Measurements from ENCODE around the gene COTL1. TPM values are rescaled to one million over a fixed set of nuclear protein-coding genes. Genes with fewer than 3 reads are reported as not detected.

COTL1 gene
- total and polyA plus RNA-seq, 2 donors from 2014 or later: 122 to 136 TPM

GRCh38 chr16:84582958-84583516 is 34.8 kb downstream of the COTL1 start:
- FAIRE-seq: no peak
- TF ChIP-seq CTCF (IDR thresholded peaks at IDR 0.05; ENCODE audit: borderline replicate concordance, extremely low read depth, insufficient read depth): no peak
- H3K9ac ChIP-seq (ENCODE audit: low read length in 3 of 3): no peak overlapping the region

GRCh38 chr16:84581158-84581557 is 36.7 kb downstream of the COTL1 start:
- H3K36me3 ChIP-seq (ENCODE audit: control insufficient read depth in 2 of 3, insufficient read depth in 3 of 3, low read length in 3 of 3): peaks cover 0 to 5% (median 2%) of the 10 kb centered on the region in 3 donors
- H3K27me3 ChIP-seq (ENCODE audit: control insufficient read depth, insufficient read depth, low read length): no peaks in the 10 kb centered on the region
- TF ChIP-seq CTCF (IDR thresholded peaks at IDR 0.05; ENCODE audit: borderline replicate concordance, extremely low read depth, insufficient read depth): no peak
- intact Hi-C loops (cut with DNase I): no loop called here
- FAIRE-seq: no peak
- H3K4me3 ChIP-seq (ENCODE audit: low read length in 3 of 3): no peak overlapping the region
- peak in 2 of 5 donors; percentile 48 to 68 for DNase-seq
- no peak overlapping the region for H3K27ac ChIP-seq (ENCODE audit: low read depth in 2 of 2, low read length in 2 of 2)
- no peak overlapping the region for H3K9ac ChIP-seq (ENCODE audit: low read length in 3 of 3)
- H3K9me3 ChIP-seq (ENCODE audit: control insufficient read depth in 2 of 3, insufficient read depth in 1 of 3, low read length in 3 of 3): peaks cover 0 to 2% (median 0%) of the 10 kb centered on the region in 3 donors
- H3K4me1 ChIP-seq (ENCODE audit: control insufficient read depth in 2 of 3, insufficient read depth in 2 of 3, low read depth in 1 of 3, low read length in 3 of 3): peaks cover 0 to 24% (median 8%) of the 10 kb centered on the region in 3 donors

More at GRCh38 chr16:84582958-84583516, 34.8 kb downstream of the COTL1 start:
- no peak overlapping the region for H3K27ac ChIP-seq (ENCODE audit: low read depth in 2 of 2, low read length in 2 of 2)
- intact Hi-C loops (cut with DNase I): no loop called here
- no peak for DNase-seq
- peaks cover 0 to 24% (median 10%) of the 10 kb centered on the region in 3 donors for H3K4me1 ChIP-seq (ENCODE audit: control insufficient read depth in 2 of 3, insufficient read depth in 2 of 3, low read depth in 1 of 3, low read length in 3 of 3)
- H3K4me3 ChIP-seq (ENCODE audit: low read length in 3 of 3): no peak overlapping the region
- peaks cover 0 to 5% (median 2%) of the 10 kb centered on the region in 3 donors for H3K36me3 ChIP-seq (ENCODE audit: control insufficient read depth in 2 of 3, insufficient read depth in 3 of 3, low read length in 3 of 3)
- no peaks in the 10 kb centered on the region for H3K27me3 ChIP-seq (ENCODE audit: control insufficient read depth, insufficient read depth, low read length)
- H3K9me3 ChIP-seq (ENCODE audit: control insufficient read depth in 2 of 3, insufficient read depth in 1 of 3, low read length in 3 of 3): peaks cover 0 to 2% (median 0%) of the 10 kb centered on the region in 3 donors

- peaks cover 0 to 2% (median 0%) of the 10 kb centered on the region in 3 donors for H3K9me3 ChIP-seq (ENCODE audit: control insufficient read depth in 2 of 3, insufficient read depth in 1 of 3, low read length in 3 of 3)
- peaks cover 0 to 19% (median 4%) of the 10 kb centered on the region in 3 donors for H3K4me1 ChIP-seq (ENCODE audit: control insufficient read depth in 2 of 3, insufficient read depth in 2 of 3, low read depth in 1 of 3, low read length in 3 of 3)
- DNase-seq (no peak), FAIRE-seq (no peak)
- no peak overlapping the region for H3K9ac ChIP-seq (ENCODE audit: low read length in 3 of 3)
- TF ChIP-seq CTCF (IDR thresholded peaks at IDR 0.05; ENCODE audit: borderline replicate concordance, extremely low read depth, insufficient read depth): no peak
- no peak overlapping the region for H3K4me3 ChIP-seq (ENCODE audit: low read length in 3 of 3)
- intact Hi-C loops (cut with DNase I): no loop called here
- no peak overlapping the region for H3K27ac ChIP-seq (ENCODE audit: low read depth in 2 of 2, low read length in 2 of 2)
- no peaks in the 10 kb centered on the region for H3K27me3 ChIP-seq (ENCODE audit: control insufficient read depth, insufficient read depth, low read length)
- peaks cover 0 to 5% (median 2%) of the 10 kb centered on the region in 3 donors for H3K36me3 ChIP-seq (ENCODE audit: control insufficient read depth in 2 of 3, insufficient read depth in 3 of 3, low read length in 3 of 3)
These were observed 37.9 kb downstream of the COTL1 start for GRCh38 chr16:84579936-84580335.

All from kidney (tissue), 14 donors.